ENCODE data around the gene EIF2B2. TPM values are rescaled to one million over a fixed set of nuclear protein-coding genes. Genes with fewer than 3 reads are reported as not detected.

The EIF2B2 gene
- total and polyA plus RNA-seq, 2 experiments from 2014 or later = 40.6 to 50.2 TPM

- Histone ChIP-seq H3K4me3 (no peak overlapping the region), H2AFZ (peak overlapping the region; percentile 35; the same call in 1 of the 2 replicates), H4K20me1 (ENCODE audit: insufficient read depth) (no peaks in the 10 kb centered on the region), H3K27me3 (replicated peaks; ENCODE audit: insufficient read depth) (no peaks in the 10 kb centered on the region), H3K4me2 (ENCODE audit: unreplicated experiment) (no peak overlapping the region), H3K27ac (no peak overlapping the region), H3F3A (ENCODE audit: insufficient read depth) (peaks cover 23% of the 10 kb centered on the region), H3K9me2 (ENCODE audit: insufficient read depth) (no peaks in the 10 kb centered on the region), H3K36me3 (ENCODE audit: low read depth) (no peaks in the 10 kb centered on the region), H3K4me1 (ENCODE audit: insufficient read depth) (peaks cover 24% of the 10 kb centered on the region), H3K9ac (no peak overlapping the region), H3K9me3 (ENCODE audit: low read depth) (no peaks in the 10 kb centered on the region), H3K79me2 (ENCODE audit: insufficient read depth) (no peaks in the 10 kb centered on the region)
- 19 to 23% methylated on average over 12 of the region's 12 CpGs for WGBS, 2 experiments (ENCODE audit: low coverage in 1 of 2, low lambda C conversion rate in 2 of 2, missing lambda C conversion rate in 2 of 2)
- no peak for DNase-seq
- in situ Hi-C loops (cut with MboI) = no loop called here
- no peak for TF ChIP-seq EZH2 (IDR thresholded peaks at IDR 0.05; ENCODE audit: insufficient read depth, poor library complexity, severe bottlenecking)
- no peak for TF ChIP-seq EZH2phosphoT487 (IDR thresholded peaks at IDR 0.05; ENCODE audit: insufficient read depth, low read depth)
Observed at GRCh38 chr14:74963178-74963704, 39.5 kb upstream of the EIF2B2 start.

- H2AFZ ChIP-seq = peak overlapping the region; percentile 35; the same call in 1 of the 2 replicates
- no peaks in the 10 kb centered on the region for H4K20me1 ChIP-seq (ENCODE audit: insufficient read depth)
- H3K9ac ChIP-seq = no peak overlapping the region
- no peak for TF ChIP-seq EZH2phosphoT487 (IDR thresholded peaks at IDR 0.05; ENCODE audit: insufficient read depth, low read depth)
- no peak for TF ChIP-seq EZH2 (IDR thresholded peaks at IDR 0.05; ENCODE audit: insufficient read depth, poor library complexity, severe bottlenecking)
- H3K9me2 ChIP-seq (ENCODE audit: insufficient read depth) = no peaks in the 10 kb centered on the region
- DNase-seq = peak; percentile 75
- H3K27me3 ChIP-seq (replicated peaks; ENCODE audit: insufficient read depth) = no peaks in the 10 kb centered on the region
- peaks cover 23% of the 10 kb centered on the region for H3F3A ChIP-seq (ENCODE audit: insufficient read depth)
- in situ Hi-C loops (cut with MboI) = no loop called here
- 18 to 22% methylated on average over 9 of the region's 9 CpGs for WGBS, 2 experiments (ENCODE audit: low coverage in 1 of 2, low lambda C conversion rate in 2 of 2, missing lambda C conversion rate in 2 of 2)
- H3K4me3 ChIP-seq = no peak overlapping the region
- H3K36me3 ChIP-seq (ENCODE audit: low read depth) = no peaks in the 10 kb centered on the region
- no peaks in the 10 kb centered on the region for H3K9me3 ChIP-seq (ENCODE audit: low read depth)
- 0 out of 2 replicates have a peak overlapping the region, but pooled peaks have one; percentile 84 for H3K27ac ChIP-seq
- H3K4me1 ChIP-seq (ENCODE audit: insufficient read depth) = peaks cover 24% of the 10 kb centered on the region
- H3K79me2 ChIP-seq (ENCODE audit: insufficient read depth) = no peaks in the 10 kb centered on the region
- H3K4me2 ChIP-seq (ENCODE audit: unreplicated experiment) = peak overlapping the region; percentile 18
Observed at GRCh38 chr14:74963705-74964271, 38.9 kb upstream of the EIF2B2 start.

- H3K4me3 ChIP-seq = no peak overlapping the region
- 51 to 52% methylated on average over 4 of the region's 4 CpGs for WGBS, 2 experiments (ENCODE audit: low coverage in 1 of 2, low lambda C conversion rate in 2 of 2, missing lambda C conversion rate in 2 of 2)
- in situ Hi-C loops (cut with MboI) = no loop called here
Observed at GRCh38 chr14:74964787-74965485, 37.8 kb upstream of the EIF2B2 start.

GRCh38 chr14:74965486-74966153, 37.1 kb upstream of the EIF2B2 start:
- Histone ChIP-seq H3K9me2 (ENCODE audit: insufficient read depth) (no peaks in the 10 kb centered on the region), H4K20me1 (ENCODE audit: insufficient read depth) (no peaks in the 10 kb centered on the region), H3K9me3 (ENCODE audit: low read depth) (no peaks in the 10 kb centered on the region), H3K27ac (peak overlapping the region; percentile 84), H2AFZ (0 out of 2 replicates have a peak overlapping the region, but pooled peaks have one; percentile 6), H3K27me3 (replicated peaks; ENCODE audit: insufficient read depth) (no peaks in the 10 kb centered on the region), H3K9ac (peak overlapping the region; percentile 26; the same call in 1 of the 2 replicates), H3F3A (ENCODE audit: insufficient read depth) (peaks cover 23% of the 10 kb centered on the region), H3K36me3 (ENCODE audit: low read depth) (no peaks in the 10 kb centered on the region), H3K79me2 (ENCODE audit: insufficient read depth) (no peaks in the 10 kb centered on the region), H3K4me2 (ENCODE audit: unreplicated experiment) (peak overlapping the region; percentile 7), H3K4me3 (no peak overlapping the region), H3K4me1 (ENCODE audit: insufficient read depth) (peaks cover 24% of the 10 kb centered on the region)
- 39 to 51% methylated on average over 5 of the region's 5 CpGs for WGBS, 2 experiments (ENCODE audit: low coverage in 1 of 2, low lambda C conversion rate in 2 of 2, missing lambda C conversion rate in 2 of 2)
- TF ChIP-seq EZH2phosphoT487 (IDR thresholded peaks at IDR 0.05; ENCODE audit: insufficient read depth, low read depth) (no peak), EZH2 (IDR thresholded peaks at IDR 0.05; ENCODE audit: insufficient read depth, poor library complexity, severe bottlenecking) (no peak)
- DNase-seq = peak; percentile 84
- in situ Hi-C loops (cut with MboI) = no loop called here

More at GRCh38 chr14:74964787-74965485, 37.8 kb upstream of the EIF2B2 start:
- H3K4me1 ChIP-seq (ENCODE audit: insufficient read depth) = peaks cover 24% of the 10 kb centered on the region
- H3K9me3 ChIP-seq (ENCODE audit: low read depth) = no peaks in the 10 kb centered on the region
- TF ChIP-seq EZH2phosphoT487 (IDR thresholded peaks at IDR 0.05; ENCODE audit: insufficient read depth, low read depth) (no peak), EZH2 (IDR thresholded peaks at IDR 0.05; ENCODE audit: insufficient read depth, poor library complexity, severe bottlenecking) (no peak)
- H3K36me3 ChIP-seq (ENCODE audit: low read depth) = no peaks in the 10 kb centered on the region
- DNase-seq = peak; percentile 72
- no peaks in the 10 kb centered on the region for H3K79me2 ChIP-seq (ENCODE audit: insufficient read depth)
- no peaks in the 10 kb centered on the region for H3K9me2 ChIP-seq (ENCODE audit: insufficient read depth)
- no peaks in the 10 kb centered on the region for H3K27me3 ChIP-seq (replicated peaks; ENCODE audit: insufficient read depth)
- peak overlapping the region; percentile 84 for H3K27ac ChIP-seq
- H2AFZ ChIP-seq = 0 out of 2 replicates have a peak overlapping the region, but pooled peaks have one; percentile 6
- peak overlapping the region; percentile 7 for H3K4me2 ChIP-seq (ENCODE audit: unreplicated experiment)
- H3F3A ChIP-seq (ENCODE audit: insufficient read depth) = peaks cover 23% of the 10 kb centered on the region
- H3K9ac ChIP-seq = peak overlapping the region; percentile 26; the same call in 1 of the 2 replicates
- no peaks in the 10 kb centered on the region for H4K20me1 ChIP-seq (ENCODE audit: insufficient read depth)
